Neuron (in vitro differentiated cells): Measurements from ENCODE around the gene GMDS.

ENCODE experiments used
- H2AFZ ChIP-seq: one replicate; pipeline ENCODE4 v1.6.1; 2013; ENCODE audit warnings: low read depth, mild to moderate bottlenecking, inconsistent platforms, low read length, moderate library complexity
- H3K27me3 ChIP-seq: one replicate; pipeline ENCODE4 v1.6.1; 2013; ENCODE audit warnings: low read length; ENCODE audit not compliant: insufficient read depth
- H3K36me3 ChIP-seq: one replicate; pipeline ENCODE4 v1.6.1; 2013; ENCODE audit warnings: low read length; ENCODE audit not compliant: insufficient read depth
- H3K4me1 ChIP-seq: one replicate; pipeline ENCODE4 v1.6.1; 2013; ENCODE audit warnings: low read length; ENCODE audit not compliant: insufficient read depth
- H3K4me3 ChIP-seq: 2 replicates; pipeline ENCODE4 v1.5.1; 2013; ENCODE audit warnings: mild to moderate bottlenecking, low read length, moderate library complexity
- H3K9me3 ChIP-seq: one replicate; pipeline ENCODE4 v1.6.1; 2013; ENCODE audit warnings: low read length

The GMDS gene

GRCh38 chr6:1837826-1838225 lies 407.6 kb downstream of the GMDS start:
- Histone ChIP-seq H2AFZ (no peak overlapping the region), H3K9me3 (no peaks in the 10 kb centered on the region), H3K27me3 (no peaks in the 10 kb centered on the region), H3K36me3 (no peaks in the 10 kb centered on the region), H3K4me1 (peaks cover 19% of the 10 kb centered on the region), H3K4me3 (no peak overlapping the region)

- Histone ChIP-seq H3K4me1 (peaks cover 19% of the 10 kb centered on the region), H3K36me3 (no peaks in the 10 kb centered on the region), H3K9me3 (no peaks in the 10 kb centered on the region), H3K4me3 (no peak overlapping the region), H2AFZ (no peak overlapping the region), H3K27me3 (no peaks in the 10 kb centered on the region)
Measured at GRCh38 chr6:1836690-1837089, 408.7 kb downstream of the GMDS start.

GRCh38 chr6:1834646-1835516 lies 410.5 kb downstream of the GMDS start:
- Histone ChIP-seq H2AFZ (no peak overlapping the region), H3K36me3 (no peaks in the 10 kb centered on the region), H3K4me3 (no peak overlapping the region), H3K4me1 (peaks cover 19% of the 10 kb centered on the region), H3K27me3 (no peaks in the 10 kb centered on the region), H3K9me3 (no peaks in the 10 kb centered on the region)

- Histone ChIP-seq H2AFZ (no peak overlapping the region), H3K4me3 (no peak overlapping the region), H3K27me3 (no peaks in the 10 kb centered on the region), H3K9me3 (peaks cover 2% of the 10 kb centered on the region), H3K36me3 (no peaks in the 10 kb centered on the region), H3K4me1 (peaks cover 19% of the 10 kb centered on the region)
Measured at GRCh38 chr6:1834207-1834606, 411.2 kb downstream of the GMDS start.

- peaks cover 12% of the 10 kb centered on the region for H3K4me1 ChIP-seq
- H3K36me3 ChIP-seq: no peaks in the 10 kb centered on the region
- H3K27me3 ChIP-seq: no peaks in the 10 kb centered on the region
- H2AFZ ChIP-seq: no peak overlapping the region
- H3K4me3 ChIP-seq: no peak overlapping the region
- H3K9me3 ChIP-seq: peaks cover 2% of the 10 kb centered on the region
Measured at GRCh38 chr6:1832844-1833787, 412.3 kb downstream of the GMDS start.

GRCh38 chr6:1832358-1832757 lies 413.0 kb downstream of the GMDS start:
- H2AFZ ChIP-seq: no peak overlapping the region
- H3K4me1 ChIP-seq: peaks cover 5% of the 10 kb centered on the region
- no peak overlapping the region for H3K4me3 ChIP-seq
- H3K27me3 ChIP-seq: no peaks in the 10 kb centered on the region
- peaks cover 2% of the 10 kb centered on the region for H3K9me3 ChIP-seq
- H3K36me3 ChIP-seq: no peaks in the 10 kb centered on the region

- no peak overlapping the region for H2AFZ ChIP-seq
- H3K4me3 ChIP-seq: no peak overlapping the region
- no peaks in the 10 kb centered on the region for H3K4me1 ChIP-seq
- H3K36me3 ChIP-seq: no peaks in the 10 kb centered on the region
- no peaks in the 10 kb centered on the region for H3K27me3 ChIP-seq
- peaks cover 2% of the 10 kb centered on the region for H3K9me3 ChIP-seq
Measured at GRCh38 chr6:1827984-1828793, 417.2 kb downstream of the GMDS start.

GRCh38 chr6:1825926-1826325 lies 419.5 kb downstream of the GMDS start:
- Histone ChIP-seq H3K27me3 (no peaks in the 10 kb centered on the region), H2AFZ (no peak overlapping the region), H3K36me3 (no peaks in the 10 kb centered on the region), H3K9me3 (peaks cover 2% of the 10 kb centered on the region), H3K4me3 (no peak overlapping the region), H3K4me1 (peaks cover 13% of the 10 kb centered on the region)

GRCh38 chr6:1825277-1825676 lies 420.1 kb downstream of the GMDS start:
- H3K27me3 ChIP-seq: no peaks in the 10 kb centered on the region
- H3K4me3 ChIP-seq: no peak overlapping the region
- no peak overlapping the region for H2AFZ ChIP-seq
- peaks cover 15% of the 10 kb centered on the region for H3K4me1 ChIP-seq
- no peaks in the 10 kb centered on the region for H3K36me3 ChIP-seq
- H3K9me3 ChIP-seq: peaks cover 2% of the 10 kb centered on the region

GRCh38 chr6:1821513-1822183 lies 423.8 kb downstream of the GMDS start:
- no peak overlapping the region for H2AFZ ChIP-seq
- H3K27me3 ChIP-seq: no peaks in the 10 kb centered on the region
- peaks cover 15% of the 10 kb centered on the region for H3K4me1 ChIP-seq
- no peaks in the 10 kb centered on the region for H3K9me3 ChIP-seq
- no peak overlapping the region for H3K4me3 ChIP-seq
- no peaks in the 10 kb centered on the region for H3K36me3 ChIP-seq

- H3K9me3 ChIP-seq: no peaks in the 10 kb centered on the region
- no peak overlapping the region for H2AFZ ChIP-seq
- H3K4me1 ChIP-seq: peaks cover 15% of the 10 kb centered on the region
- H3K36me3 ChIP-seq: no peaks in the 10 kb centered on the region
- H3K4me3 ChIP-seq: no peak overlapping the region
- no peaks in the 10 kb centered on the region for H3K27me3 ChIP-seq
Measured at GRCh38 chr6:1821164-1821512, 424.3 kb downstream of the GMDS start.

GRCh38 chr6:1820714-1821113 lies 424.7 kb downstream of the GMDS start:
- Histone ChIP-seq H3K36me3 (no peaks in the 10 kb centered on the region), H3K4me3 (no peak overlapping the region), H3K9me3 (no peaks in the 10 kb centered on the region), H3K27me3 (no peaks in the 10 kb centered on the region), H3K4me1 (peaks cover 15% of the 10 kb centered on the region), H2AFZ (no peak overlapping the region)
